Heart right ventricle (tissue), 16 donors: ENCODE data around the gene PPRC1. TPM values are rescaled to one million over a fixed set of nuclear protein-coding genes. Genes with fewer than 3 reads are reported as not detected.

Experiments used
- ATAC-seq, 8 donors: fragments of 200-7000 bp; cut with Tn5 transposase; one replicate each; pipeline ENCODE4 v1.9.1; 2020; ENCODE audit warnings: mild to moderate bottlenecking in 8 of 8, moderate library complexity in 8 of 8, moderate number of reproducible peaks in 1 of 8
- DNase-seq, 2 donors: peaks; one replicate each; pipeline ENCODE4 v3.0.0-alpha.2; 2020
- H3K27ac ChIP-seq, 10 donors: fragments of 200-600 bp; sonication (generic) in 2 of 10; one replicate each; pipeline versions ENCODE4 v1.5.0 to v1.8.0; 2020 to 2022; ENCODE audit warnings: mild to moderate bottlenecking in 3 of 10
- H3K27me3 ChIP-seq, 7 donors: fragments of 200-600 bp; one replicate each; pipeline ENCODE4 v1.8.0; 2021 to 2022; ENCODE audit warnings: mild to moderate bottlenecking in 2 of 7
- H3K36me3 ChIP-seq, 9 donors: fragments of 200-600 bp; sonication (generic) in 1 of 9; one replicate each; pipeline versions ENCODE4 v1.5.0 to v1.8.0; 2020 to 2022; ENCODE audit warnings: mild to moderate bottlenecking in 2 of 9
- H3K4me1 ChIP-seq, 9 donors: fragments of 200-600 bp; sonication (generic) in 1 of 9; one replicate each; pipeline versions ENCODE4 v1.5.0 to v1.8.0; 2020 to 2022; ENCODE audit warnings: mild to moderate bottlenecking in 4 of 9
- H3K4me3 ChIP-seq, 10 donors: fragments of 200-600 bp; sonication (generic) in 2 of 10; one replicate each; pipeline versions ENCODE4 v1.5.0 to v1.8.0; 2020 to 2022; ENCODE audit warnings: mild to moderate bottlenecking in 7 of 10, moderate library complexity in 2 of 10
- H3K9me3 ChIP-seq, 11 donors: fragments of 200-600 bp in 10 of 11; sonication (generic) in 2 of 11; one replicate each; pipeline versions ENCODE4 v1.5.0 to v1.8.0; 2013 to 2022; ENCODE audit warnings: mild to moderate bottlenecking in 2 of 11, control low read depth in 1 of 11, moderate library complexity in 1 of 11
- CTCF ChIP-seq, 9 donors: fragments of 200-600 bp; sonication (generic) in 2 of 9; IDR thresholded peaks; one replicate each; pipeline versions ENCODE4 v1.5.0 to v1.8.0; 2021 to 2022; ENCODE audit warnings: antibody characterized with exemption in 9 of 9, mild to moderate bottlenecking in 5 of 9, moderate library complexity in 1 of 9
- WGBS, 2 donors: extraction: QIAGEN DNeasy Blood & Tissue Kit; methylation state at CpG; one replicate each; pipeline ENCODE4 v1.1.7; 2013; ENCODE audit warnings: inconsistent platforms in 1 of 2; 5-methylcytosine and 5-hydroxymethylcytosine counted together
- intact Hi-C, 10 donors: fragments of 100-400 bp; cut with DNase I; formaldehyde crosslinking; loops; one replicate each; pipeline versions ENCODE4 v1.11.1 to v1.14.2; 2022
- polyA plus RNA-seq, 2 donors: library from polyadenylated mRNA; stranded (reverse); fragments of 200-250 nt; gene quantifications; one replicate each; pipeline ENCODE4 v1.2.3, GENCODE V29; 2013
- total RNA-seq, 10 donors: library from RNA; stranded (reverse); fragmentation: NEBNext Ultra II Directional in 3 of 10; extraction: Animal tissue kit (Norgen Biotek cat#: 25700) in 3 of 10; gene quantifications; one replicate each; pipeline versions ENCODE4 v1.2.1 to v1.2.4, GENCODE V29; 2021 to 2023
- donor health status: Arrhythmogenic right ventricular cardiomyopathy.
- donor health status: ischemic (EF 13 %, LVEDD 7.1; RV severe dilation, severe dysfunction).
- donor health status: healthy with polysubstance abuse.
- donor health status: DM: no; HTN: yes; CAD: no.
- donor health status: DM: no; HTN: no; CAD: no.
- donor health status: ischemic (EF 25% LVEDD 6.9; RV normal size, moderate dysfunction).
- donor health status: ischemic (EF 25% LVEDD 5.7; RV mildly dilated, moderate dysfunction).
- donor health status: healthy.
- donor health status: DM: yes; HTN: yes; CAD: no.
- donor health status: Ischemic cardiomyopathy.
- donor health status: ischemic (EF 35%, LVEDD 5.7; RV mildly dilated, moderate dysfunction).
- donor health status: nonischemic (EF 11% LVEDD 7.7; RV severe dilation, severe dysfunction).
- donor health status: DM: yes; HTN: yes; CAD: no.
- donor health status: PGD.
- donor health status: ischemic (EF 29% LVEDD 5.4; RV normal size, mild dysfunction).
- donor health status: nonischemic (EF 23%, LVEDD 6.1; RV moderate dilation, normal function).

PPRC1 gene
- total and polyA plus RNA-seq, 12 donors: 10.6 to 22.7 (median 13.6) TPM

DNA sequence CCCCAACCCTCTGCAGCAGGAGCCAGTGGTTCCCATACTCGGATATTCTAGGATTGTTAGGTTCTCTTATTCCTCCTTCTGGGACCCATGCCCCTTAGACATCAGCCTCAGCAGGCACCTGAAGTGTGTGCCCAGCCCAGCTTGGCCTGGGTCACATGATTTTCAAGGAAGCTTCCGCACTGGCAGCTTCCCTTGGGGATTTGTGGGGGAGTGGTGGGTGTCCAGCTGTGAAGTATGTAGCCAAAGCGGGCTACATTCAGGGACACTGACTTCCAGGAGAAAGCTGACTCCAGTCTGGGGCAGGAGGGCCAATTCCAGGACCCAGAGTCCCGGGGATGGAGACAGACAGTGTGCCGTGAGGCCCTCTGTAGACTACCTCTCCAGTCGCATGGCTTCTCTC lies 14.0 kb upstream of the PPRC1 start:
- 2 to 3% methylated on average over 6 of the region's 6 CpGs for WGBS, 2 donors
- DNase-seq (peak; percentile 23 to 32), ATAC-seq (no peak)
- Histone ChIP-seq H3K9me3 (no peaks in the 10 kb centered on the region), H3K27me3 (no peaks in the 10 kb centered on the region), H3K4me1 (peaks cover 14 to 70% (median 67%) of the 10 kb centered on the region in 9 donors), H3K27ac (peak overlapping the region; percentile 5 to 100 (median 97)), H3K36me3 (no peaks in the 10 kb centered on the region), H3K4me3 (peak overlapping the region; percentile 62 to 99 (median 90))
- intact Hi-C loops: loop anchor here in 2 of 10 donors (5.0 kb wide), 2 partner anchors 52 to 62 kb away; partner anchors contain the start of genes ARMH3 (in 1 of the 2) and HPS6 (in 1 of the 2)
- TF ChIP-seq CTCF (IDR thresholded peaks at IDR 0.05): no peak

GRCh38 chr10:102119417-102120141 lies 13.3 kb upstream of the PPRC1 start:
- intact Hi-C loops: loop anchor here in 2 of 10 donors (1.0 to 5.0 kb wide), 3 partner anchors 13 to 62 kb away; partner anchors contain the start of genes ARMH3 (in 1 of the 2) and HPS6 (in 1 of the 2)
- H3K27ac ChIP-seq: peak overlapping the region; percentile 94 to 100 (median 97)
- no peaks in the 10 kb centered on the region for H3K36me3 ChIP-seq
- no peaks in the 10 kb centered on the region for H3K27me3 ChIP-seq
- DNase-seq: peak; percentile 56 to 88
- WGBS, 2 donors: 1% methylated on average over 21 to 22 of the region's 22 CpGs
- TF ChIP-seq CTCF (IDR thresholded peaks at IDR 0.05): no peak
- no peaks in the 10 kb centered on the region for H3K9me3 ChIP-seq
- peak overlapping the region; percentile 62 to 99 (median 90) for H3K4me3 ChIP-seq
- ATAC-seq: peak in 7 of 8 donors; percentile 7 to 37 (median 34)
- peaks cover 11 to 63% (median 62%) of the 10 kb centered on the region in 9 donors for H3K4me1 ChIP-seq

DNA sequence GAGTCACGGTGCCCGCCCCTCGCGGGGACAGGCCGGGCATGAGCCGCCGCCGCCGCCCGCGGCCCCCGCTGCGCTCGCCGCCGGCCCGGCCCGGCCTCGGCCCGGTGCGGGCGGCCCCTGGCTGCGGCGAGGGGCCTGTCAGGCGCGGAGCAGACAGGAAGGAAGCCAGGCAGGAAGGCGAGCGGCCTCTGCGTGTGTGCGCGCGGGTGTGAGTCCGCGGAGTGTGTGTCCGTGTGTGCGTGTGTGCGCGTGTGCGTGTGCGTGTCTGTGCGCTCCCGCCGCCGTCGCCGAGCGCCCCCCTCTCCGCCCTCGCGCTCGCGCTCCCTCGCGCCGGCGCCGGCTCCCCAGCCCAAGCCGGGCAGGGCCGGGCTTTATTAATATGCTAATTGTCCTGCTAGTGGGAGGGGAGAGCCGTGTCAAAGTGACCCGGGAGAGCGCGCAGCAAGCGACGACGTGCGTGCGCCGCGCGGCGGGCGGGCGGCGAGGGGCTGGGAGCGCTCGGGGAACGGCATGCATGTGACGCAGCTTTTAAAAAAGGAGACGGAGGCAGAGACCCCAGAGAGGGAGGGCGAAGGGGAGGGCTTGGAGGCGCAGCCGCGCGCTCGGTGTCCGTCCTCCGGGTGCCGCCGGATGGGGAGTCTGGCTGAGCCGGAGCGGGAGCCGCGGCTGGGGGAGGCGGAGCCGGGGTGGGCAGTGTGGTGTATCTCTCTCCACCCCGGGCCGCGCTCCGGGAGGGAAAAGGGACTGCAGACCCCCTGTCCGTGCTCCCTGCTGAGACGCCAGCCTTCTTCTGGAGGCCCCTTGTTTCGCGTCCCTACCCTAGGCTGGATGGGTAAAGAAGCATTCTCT lies 12.5 kb upstream of the PPRC1 start, which contains the start of gene LDB1:
Gene LDB1, minus strand, starts transcription at position 227 of the 849 bp plus-strand sequence. CDS start 258 bp downstream, outside the sequence.
- intact Hi-C loops: loop anchor here in 1 of 10 donors (1.0 kb wide), 1 partner anchor 12 kb away; no protein-coding TSS in a partner anchor
- TF ChIP-seq CTCF (IDR thresholded peaks at IDR 0.05): peak in 3 of 9 donors; percentile 10 to 41 (median 29)
- DNase-seq: peak; percentile 83 to 86
- peak within 1 kb of the TSS; percentile 62 to 99 (median 90) for H3K4me3 ChIP-seq
- no peaks in the 10 kb centered on the region for H3K27me3 ChIP-seq
- WGBS, 2 donors: 0% methylated on average over 69 to 104 of the region's 104 CpGs
- H3K36me3 ChIP-seq: no peaks in the 10 kb centered on the region
- no peaks in the 10 kb centered on the region for H3K9me3 ChIP-seq
- peak within 1 kb of the TSS; percentile 94 to 100 (median 97) for H3K27ac ChIP-seq
- peaks cover 11 to 59% (median 57%) of the 10 kb centered on the region in 9 donors for H3K4me1 ChIP-seq
- peak; percentile 49 to 78 (median 67) for ATAC-seq
